Measurements from ENCODE around the gene NEUROG2.

NEUROG2 gene

GRCh38 chr4:112521123-112522023 is 5.4 kb upstream of the NEUROG2 start:
- DNase-seq (ENCODE audit: low read depth): no peak

- no peak for DNase-seq (ENCODE audit: low read depth)
Observed at GRCh38 chr4:112520598-112521122, 4.7 kb upstream of the NEUROG2 start.

GRCh38 chr4:112519689-112520597 is 4.0 kb upstream of the NEUROG2 start:
- no peak for DNase-seq (ENCODE audit: low read depth)

GRCh38 chr4:112518675-112519074 is 2.7 kb upstream of the NEUROG2 start:
- no peak for DNase-seq (ENCODE audit: low read depth)

- no peak for DNase-seq (ENCODE audit: low read depth)
Observed at GRCh38 chr4:112517911-112518310, 1.9 kb upstream of the NEUROG2 start.

GRCh38 chr4:112517067-112517634 is 1.2 kb upstream of the NEUROG2 start:
- DNase-seq (ENCODE audit: low read depth): no peak

- DNase-seq (ENCODE audit: low read depth): no peak
Observed at GRCh38 chr4:112516471-112517066, 589 bp upstream of the NEUROG2 start.

- no peak for DNase-seq (ENCODE audit: low read depth)
Observed at GRCh38 chr4:112515198-112516065, 548 bp downstream of the NEUROG2 start.

- DNase-seq (ENCODE audit: low read depth): no peak
Observed at GRCh38 chr4:112514647-112515197, 1.3 kb downstream of the NEUROG2 start.

- no peak for DNase-seq (ENCODE audit: low read depth)
Observed at GRCh38 chr4:112513971-112514646, 1.9 kb downstream of the NEUROG2 start.

GRCh38 chr4:112511803-112512118 is 4.2 kb downstream of the NEUROG2 start:
- DNase-seq (ENCODE audit: low read depth): no peak

- DNase-seq (ENCODE audit: low read depth): no peak
Observed at GRCh38 chr4:112511093-112511802, 4.7 kb downstream of the NEUROG2 start.

GRCh38 chr4:112510291-112511092 is 5.5 kb downstream of the NEUROG2 start:
- DNase-seq (ENCODE audit: low read depth): no peak

- DNase-seq (ENCODE audit: low read depth): no peak
Observed at GRCh38 chr4:112509243-112510141, 6.5 kb downstream of the NEUROG2 start.

- no peak for DNase-seq (ENCODE audit: low read depth)
Observed at GRCh38 chr4:112508356-112508755, 7.6 kb downstream of the NEUROG2 start.

GRCh38 chr4:112504807-112505206 is 11.2 kb downstream of the NEUROG2 start:
- DNase-seq (ENCODE audit: low read depth): no peak

GRCh38 chr4:112502871-112503270 is 13.1 kb downstream of the NEUROG2 start:
- no peak for DNase-seq (ENCODE audit: low read depth)

- DNase-seq (ENCODE audit: low read depth): no peak
Observed at GRCh38 chr4:112492321-112492720, 23.7 kb downstream of the NEUROG2 start.

All from stromal cell of bone marrow (primary cell).